SU-DHL-6 (cell line): Measurements from ENCODE around the gene ADAMTS16.

Experiments used
- EZH2phosphoT487 ChIP-seq: fragments of 200-600 bp; sonication (generic), shearing (Covaris generic); conservative IDR thresholded peaks from 2 replicates; pipeline ENCODE4 v1.6.1; 2018; ENCODE audit warnings: mild to moderate bottlenecking, antibody characterized with exemption, low read length, moderate library complexity, mixed read lengths
- TF ChIP-seq, protein P1 (sequence below): fragments of 200-600 bp; sonication (generic); IDR thresholded peaks from one replicate; pipeline ENCODE4 v1.5.1; 2017; ENCODE audit warnings: antibody characterized with exemption, mild to moderate bottlenecking, low read length, moderate library complexity; ENCODE audit not compliant: insufficient read depth, poor library complexity, severe bottlenecking

DNA sequence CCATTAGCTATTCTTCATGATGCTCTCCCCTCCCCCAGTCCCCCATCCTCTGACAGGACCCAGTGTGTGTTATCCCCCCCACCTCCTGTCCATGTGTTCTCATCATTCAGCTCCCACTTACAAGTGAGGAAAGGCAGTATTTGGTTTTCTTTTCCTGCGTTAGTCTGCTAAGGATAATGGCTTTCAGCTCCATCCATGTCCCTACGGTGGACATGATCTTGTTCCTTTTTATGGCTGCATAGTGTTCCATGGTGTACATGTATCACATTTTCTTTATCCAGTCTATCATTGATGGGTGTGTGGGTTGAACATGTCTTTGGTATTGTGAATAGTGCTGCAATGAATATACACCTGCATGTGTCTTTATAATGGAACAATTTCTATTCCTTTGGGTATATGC lies 181.0 kb downstream of the ADAMTS16 start:
- TF ChIP-seq, protein P1, sequence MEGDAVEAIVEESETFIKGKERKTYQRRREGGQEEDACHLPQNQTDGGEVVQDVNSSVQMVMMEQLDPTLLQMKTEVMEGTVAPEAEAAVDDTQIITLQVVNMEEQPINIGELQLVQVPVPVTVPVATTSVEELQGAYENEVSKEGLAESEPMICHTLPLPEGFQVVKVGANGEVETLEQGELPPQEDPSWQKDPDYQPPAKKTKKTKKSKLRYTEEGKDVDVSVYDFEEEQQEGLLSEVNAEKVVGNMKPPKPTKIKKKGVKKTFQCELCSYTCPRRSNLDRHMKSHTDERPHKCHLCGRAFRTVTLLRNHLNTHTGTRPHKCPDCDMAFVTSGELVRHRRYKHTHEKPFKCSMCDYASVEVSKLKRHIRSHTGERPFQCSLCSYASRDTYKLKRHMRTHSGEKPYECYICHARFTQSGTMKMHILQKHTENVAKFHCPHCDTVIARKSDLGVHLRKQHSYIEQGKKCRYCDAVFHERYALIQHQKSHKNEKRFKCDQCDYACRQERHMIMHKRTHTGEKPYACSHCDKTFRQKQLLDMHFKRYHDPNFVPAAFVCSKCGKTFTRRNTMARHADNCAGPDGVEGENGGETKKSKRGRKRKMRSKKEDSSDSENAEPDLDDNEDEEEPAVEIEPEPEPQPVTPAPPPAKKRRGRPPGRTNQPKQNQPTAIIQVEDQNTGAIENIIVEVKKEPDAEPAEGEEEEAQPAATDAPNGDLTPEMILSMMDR = no peak
- no peak for TF ChIP-seq EZH2phosphoT487
